ENCODE data around the gene TSGA10. TPM values are rescaled to one million over a fixed set of nuclear protein-coding genes. Genes with fewer than 3 reads are reported as not detected.

Gene TSGA10
- total and polyA plus RNA-seq, 2 donors (not counting 3 experiments of a cell fraction or from before 2014, with no cell fraction given) = 0.12 to 2.7 TPM

- FAIRE-seq (no peak), DNase-seq (ENCODE audit: low read depth, low spot score) (no peak)
- H3K4me2 ChIP-seq (ENCODE audit: insufficient read depth, low read length) = no peak overlapping the region
- no peaks in the 10 kb centered on the region for H3K36me3 ChIP-seq (ENCODE audit: control insufficient read depth in 2 of 2, extremely low read depth in 1 of 2, insufficient read depth in 2 of 2, low read length in 2 of 2)
- H3K9me3 ChIP-seq (replicated peaks; ENCODE audit: control insufficient read depth, insufficient read depth, low read length) = no peaks in the 10 kb centered on the region
- H2AFZ ChIP-seq (ENCODE audit: low read depth, low read length) = no peak overlapping the region
- no peaks in the 10 kb centered on the region for H4K20me1 ChIP-seq (replicated peaks; ENCODE audit: control insufficient read depth, extremely low read depth, insufficient read depth, low read length)
- ChIA-PET CTCF (no interaction called here), POLR2A (no interaction called here)
- no peak overlapping the region for H3K27ac ChIP-seq (ENCODE audit: insufficient read depth, low read depth, low read length)
- H3K4me1 ChIP-seq (ENCODE audit: control insufficient read depth, extremely low read depth, insufficient read depth, low read length) = no peaks in the 10 kb centered on the region
- H3K4me3 ChIP-seq (replicated peaks in 1 of 3; ENCODE audit: insufficient read depth in 1 of 3, low read depth in 1 of 3, low read length in 3 of 3) = no peak overlapping the region
- H3K79me2 ChIP-seq (ENCODE audit: control insufficient read depth, insufficient read depth, low read length) = no peaks in the 10 kb centered on the region
- TF ChIP-seq JUN (IDR thresholded peaks at IDR 0.05; ENCODE audit: borderline replicate concordance, insufficient read depth, insufficient read length, low read depth) (no peak), MYC (IDR thresholded peaks at IDR 0.05; ENCODE audit: low read depth, low read length) (no peak), FOS (IDR thresholded peaks at IDR 0.05; ENCODE audit: borderline replicate concordance, insufficient read depth, low read length) (no peak), EZH2 (IDR thresholded peaks at IDR 0.05; ENCODE audit: borderline replicate concordance, low read depth, low read length, severe bottlenecking) (no peak), POLR2A (IDR thresholded peaks at IDR 0.05; ENCODE audit: low read depth, low read length) (no peak), POLR2AphosphoS5 (IDR thresholded peaks at IDR 0.05; ENCODE audit: insufficient read depth, low read depth, low read length) (no peak), GATA2 (IDR thresholded peaks at IDR 0.05; ENCODE audit: insufficient read depth, insufficient read length, low read depth, low read length) (no peak), MAX (IDR thresholded peaks at IDR 0.05; ENCODE audit: insufficient read depth, insufficient read length) (no peak)
- TF ChIP-seq, protein P1, sequence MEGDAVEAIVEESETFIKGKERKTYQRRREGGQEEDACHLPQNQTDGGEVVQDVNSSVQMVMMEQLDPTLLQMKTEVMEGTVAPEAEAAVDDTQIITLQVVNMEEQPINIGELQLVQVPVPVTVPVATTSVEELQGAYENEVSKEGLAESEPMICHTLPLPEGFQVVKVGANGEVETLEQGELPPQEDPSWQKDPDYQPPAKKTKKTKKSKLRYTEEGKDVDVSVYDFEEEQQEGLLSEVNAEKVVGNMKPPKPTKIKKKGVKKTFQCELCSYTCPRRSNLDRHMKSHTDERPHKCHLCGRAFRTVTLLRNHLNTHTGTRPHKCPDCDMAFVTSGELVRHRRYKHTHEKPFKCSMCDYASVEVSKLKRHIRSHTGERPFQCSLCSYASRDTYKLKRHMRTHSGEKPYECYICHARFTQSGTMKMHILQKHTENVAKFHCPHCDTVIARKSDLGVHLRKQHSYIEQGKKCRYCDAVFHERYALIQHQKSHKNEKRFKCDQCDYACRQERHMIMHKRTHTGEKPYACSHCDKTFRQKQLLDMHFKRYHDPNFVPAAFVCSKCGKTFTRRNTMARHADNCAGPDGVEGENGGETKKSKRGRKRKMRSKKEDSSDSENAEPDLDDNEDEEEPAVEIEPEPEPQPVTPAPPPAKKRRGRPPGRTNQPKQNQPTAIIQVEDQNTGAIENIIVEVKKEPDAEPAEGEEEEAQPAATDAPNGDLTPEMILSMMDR (IDR thresholded peaks at IDR 0.05; ENCODE audit: extremely low read depth in 1 of 2, insufficient read depth in 1 of 2, low read depth in 1 of 2, low read length in 2 of 2) = no peak
- BruUV-seq (replicated peaks) = no TSS peak
- no peak overlapping the region for H3K9ac ChIP-seq (replicated peaks; ENCODE audit: extremely low read depth, insufficient read depth, low read length)
- dilution Hi-C loops (cut with MboI; ENCODE audit: extremely low pct_ligation_motif_present, low sequenced_read_pairs) = no loop called here
- no peaks in the 10 kb centered on the region for H3K9me1 ChIP-seq (replicated peaks; ENCODE audit: control insufficient read depth, extremely low read depth, insufficient read depth, low read length)
- H3K27me3 ChIP-seq (ENCODE audit: control insufficient read depth in 2 of 2, insufficient read depth in 2 of 2, low read length in 2 of 2) = peaks cover 2% of the 10 kb centered on the region in 2 experiments
- intact Hi-C loops (cut with micrococcal nuclease) = no loop called here
These were observed 126.9 kb downstream of the TSGA10 start for GRCh38 chr2:99027856-99028255.

All from endothelial cell of umbilical vein (primary cell).